ENCODE results near the gene CRB2. TPM values are rescaled to one million over a fixed set of nuclear protein-coding genes. Genes with fewer than 3 reads are reported as not detected.

CRB2 gene
- total and polyA plus RNA-seq, 2 of the 13 experiments (the other 11 are each of a cell fraction or from before 2014, with no cell fraction given) = 0.01 to 0.29 TPM

- TF ChIP-seq ZNF646 (CRISPR knock-in tag; IDR thresholded peaks at IDR 0.05) (0 out of 2 replicates have a peak, but pooled peaks have one; percentile 21), ZNF768 (CRISPR knock-in tag; IDR thresholded peaks at IDR 0.05) (peak; percentile 34; the same call in 1 of the 2 replicates), SATB2 (CRISPR knock-in tag; IDR thresholded peaks at IDR 0.05) (no peak), PRDM10 (CRISPR knock-in tag; IDR thresholded peaks at IDR 0.05; ENCODE audit: low read depth) (0 out of 2 replicates have a peak, but pooled peaks have one; percentile 32)
Observed at GRCh38 chr9:123377211-123377971, 21.4 kb downstream of the CRB2 start (continued).
